Measurements from ENCODE around the gene DVL1.

DVL1 gene

DNA sequence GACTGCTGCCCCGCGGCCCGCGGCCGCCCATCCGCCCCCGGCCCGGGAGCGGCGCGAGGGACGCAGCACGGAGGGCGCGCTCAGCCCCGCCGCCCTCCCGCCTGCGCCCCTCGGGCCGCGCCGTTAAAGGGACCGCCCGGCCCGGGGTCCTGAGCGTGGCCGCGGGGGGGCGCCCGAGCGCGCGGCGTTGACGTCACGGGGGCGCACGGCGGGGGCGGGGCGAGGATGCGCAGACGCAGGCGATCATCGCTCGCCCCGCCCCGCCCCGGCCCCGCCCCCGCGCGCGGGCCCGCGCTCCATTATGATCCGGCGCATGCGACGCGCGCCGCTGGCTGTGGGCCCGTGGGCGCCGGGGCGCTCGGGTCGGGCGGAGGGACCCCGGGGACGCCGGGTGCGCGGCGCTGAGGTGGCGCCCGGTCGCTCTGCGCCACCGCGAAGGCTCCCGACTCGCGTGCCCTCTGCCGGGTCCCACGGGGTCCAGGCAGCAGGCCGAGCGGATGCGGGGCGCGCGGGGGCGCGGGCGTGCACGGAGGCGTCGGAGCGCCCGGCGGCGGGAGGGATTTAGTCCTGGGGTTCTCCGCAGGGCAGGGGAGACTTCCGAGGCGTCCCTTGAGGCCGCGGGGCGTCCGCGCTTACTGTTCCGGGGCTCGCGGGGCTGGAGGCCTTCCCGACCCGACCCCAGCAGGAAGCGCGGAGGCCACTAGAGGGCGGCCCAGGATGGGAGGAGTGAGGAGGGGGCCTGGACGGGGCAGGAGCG is at the start of gene DVL1:
Gene DVL1, minus strand, starts transcription at position 163 of the 757 bp plus-strand sequence. CDS start 353 bp downstream, outside the sequence.
- peaks cover 44% of the 10 kb centered on the region for H3K79me2 ChIP-seq (ENCODE audit: control insufficient read depth, low read length)
- 0 out of 2 replicates have a peak, but pooled peaks cover 4% of the 10 kb centered on the region for H4K20me1 ChIP-seq (ENCODE audit: control insufficient read depth, insufficient read depth, low read depth, low read length)
- no peak for TF ChIP-seq EZH2phosphoT487 (IDR thresholded peaks at IDR 0.05; ENCODE audit: borderline replicate concordance, low read length)
- peak; percentile 49 for TF ChIP-seq CTCF (IDR thresholded peaks at IDR 0.05; ENCODE audit: low read depth, low read length, poor library complexity, severe bottlenecking)
- H3K9me3 ChIP-seq (ENCODE audit: control insufficient read depth, insufficient read depth, low read length): no peaks in the 10 kb centered on the region
- H3K4me3 ChIP-seq (ENCODE audit: low read length): peak within 1 kb of the TSS; percentile 87
- H3K4me2 ChIP-seq (ENCODE audit: low read length): peak within 1 kb of the TSS; percentile 71
- peaks cover 13% of the 10 kb centered on the region for H3K27me3 ChIP-seq (ENCODE audit: control insufficient read depth, low read length)
- H3K36me3 ChIP-seq (ENCODE audit: control insufficient read depth, low read length): no peaks in the 10 kb centered on the region
- no peaks in the 10 kb centered on the region for H3K9me2 ChIP-seq (replicated peaks; ENCODE audit: control insufficient read depth, low read length)
- peak within 1 kb of the TSS; percentile 68 for H3K27ac ChIP-seq (ENCODE audit: low read depth, low read length)
- H3K4me1 ChIP-seq (ENCODE audit: control insufficient read depth, low read length): peaks cover 8% of the 10 kb centered on the region
- H3F3A ChIP-seq (ENCODE audit: control insufficient read depth, insufficient read depth): no peaks in the 10 kb centered on the region; the same call in 1 of the 2 replicates

DNA sequence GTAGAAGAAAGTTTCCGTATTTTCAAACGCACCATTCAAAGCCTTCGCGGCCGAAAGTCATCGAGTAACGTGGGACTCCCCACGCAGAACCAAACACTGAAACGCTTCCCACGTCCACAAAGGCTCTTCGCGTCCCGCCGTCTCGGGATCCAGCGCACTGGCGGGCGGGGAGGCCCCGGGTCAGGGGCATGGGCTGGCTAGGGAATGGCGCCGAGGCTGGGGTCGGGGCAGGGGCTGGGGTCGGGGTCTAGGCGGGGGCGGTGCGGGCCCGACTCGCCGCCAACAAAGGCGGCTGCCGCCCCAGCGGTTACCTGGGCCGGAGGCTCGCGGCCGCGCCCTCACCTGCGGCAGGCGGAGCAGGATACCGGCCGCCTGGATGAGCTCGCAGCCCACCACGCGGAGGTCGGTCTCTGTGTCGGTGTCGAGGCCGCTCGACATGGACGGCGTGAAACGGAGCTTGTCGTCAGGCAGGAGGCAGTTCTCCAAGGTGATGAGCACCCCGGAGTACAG is 49.5 kb upstream of the DVL1 start:
- Histone ChIP-seq H4K20me1 (ENCODE audit: control insufficient read depth, insufficient read depth, low read depth, low read length) (peaks cover 15% of the 10 kb centered on the region), H3F3A (ENCODE audit: control insufficient read depth, insufficient read depth) (peaks cover 16% of the 10 kb centered on the region), H3K9me3 (ENCODE audit: control insufficient read depth, insufficient read depth, low read length) (no peaks in the 10 kb centered on the region), H3K4me1 (ENCODE audit: control insufficient read depth, low read length) (peaks cover 36% of the 10 kb centered on the region), H3K4me2 (ENCODE audit: low read length) (peak overlapping the region; percentile 88), H3K9me2 (replicated peaks; ENCODE audit: control insufficient read depth, low read length) (no peaks in the 10 kb centered on the region), H3K36me3 (ENCODE audit: control insufficient read depth, low read length) (peaks cover 89% of the 10 kb centered on the region), H3K27ac (ENCODE audit: low read depth, low read length) (peak overlapping the region; percentile 43), H3K79me2 (ENCODE audit: control insufficient read depth, low read length) (peaks cover 87% of the 10 kb centered on the region), H3K4me3 (ENCODE audit: low read length) (peak overlapping the region; percentile 100), H3K27me3 (ENCODE audit: control insufficient read depth, low read length) (no peaks in the 10 kb centered on the region)
- TF ChIP-seq CTCF (IDR thresholded peaks at IDR 0.05; ENCODE audit: low read depth, low read length, poor library complexity, severe bottlenecking) (no peak), EZH2phosphoT487 (IDR thresholded peaks at IDR 0.05; ENCODE audit: borderline replicate concordance, low read length) (no peak)

DNA sequence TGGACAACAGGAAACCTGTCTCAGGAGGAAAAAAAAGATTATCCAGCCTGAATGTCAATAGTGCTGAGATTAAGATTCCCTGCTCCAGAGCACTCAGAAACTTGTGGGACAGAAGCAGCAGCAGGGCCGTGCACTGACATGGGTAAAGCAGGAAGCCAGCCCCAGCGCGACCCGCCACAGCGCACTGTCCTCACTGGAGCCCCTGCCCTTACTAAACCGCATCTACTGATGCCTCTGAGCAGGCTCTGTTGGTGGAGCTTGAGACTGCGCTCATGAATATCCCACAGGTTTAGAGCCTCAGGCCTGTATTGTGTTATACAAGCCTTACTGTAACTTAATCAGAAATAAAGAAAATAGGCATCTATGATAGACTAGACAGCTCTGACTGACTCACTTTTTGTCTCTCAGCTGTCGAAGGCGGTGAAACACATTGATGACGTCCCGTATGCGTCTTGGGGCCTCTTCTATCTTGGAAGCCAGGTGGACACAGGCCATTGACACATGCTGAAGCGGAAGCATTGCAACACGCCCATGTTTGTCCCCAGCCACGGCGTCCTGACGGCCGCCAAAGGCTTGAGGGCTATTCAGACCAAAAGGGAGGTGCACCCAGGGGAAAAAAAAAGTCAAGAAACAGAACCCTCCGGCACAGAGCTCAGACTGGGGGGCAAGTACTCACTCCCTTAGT is 48.8 kb upstream of the DVL1 start:
- Histone ChIP-seq H3K36me3 (ENCODE audit: control insufficient read depth, low read length) (peaks cover 90% of the 10 kb centered on the region), H3K79me2 (ENCODE audit: control insufficient read depth, low read length) (peaks cover 88% of the 10 kb centered on the region), H3K27me3 (ENCODE audit: control insufficient read depth, low read length) (no peaks in the 10 kb centered on the region)

More for the DNA sequence above, 48.8 kb upstream of the DVL1 start:
- Histone ChIP-seq H4K20me1 (ENCODE audit: control insufficient read depth, insufficient read depth, low read depth, low read length) (peaks cover 15% of the 10 kb centered on the region), H3K4me2 (ENCODE audit: low read length) (peak overlapping the region; percentile 88), H3K9me2 (replicated peaks; ENCODE audit: control insufficient read depth, low read length) (no peaks in the 10 kb centered on the region), H3F3A (ENCODE audit: control insufficient read depth, insufficient read depth) (peaks cover 12% of the 10 kb centered on the region), H3K4me3 (ENCODE audit: low read length) (peak overlapping the region; percentile 100), H3K27ac (ENCODE audit: low read depth, low read length) (no peak overlapping the region), H3K9me3 (ENCODE audit: control insufficient read depth, insufficient read depth, low read length) (no peaks in the 10 kb centered on the region), H3K4me1 (ENCODE audit: control insufficient read depth, low read length) (peaks cover 36% of the 10 kb centered on the region)
- TF ChIP-seq CTCF (IDR thresholded peaks at IDR 0.05; ENCODE audit: low read depth, low read length, poor library complexity, severe bottlenecking): no peak
- TF ChIP-seq EZH2phosphoT487 (IDR thresholded peaks at IDR 0.05; ENCODE audit: borderline replicate concordance, low read length): no peak
